ENCODE data around the gene RND1. TPM values are rescaled to one million over a fixed set of nuclear protein-coding genes. Genes with fewer than 3 reads are reported as not detected.

The RND1 gene
- total and polyA plus RNA-seq, 2 of the 13 experiments (the other 11 are each of a cell fraction or from before 2014, with no cell fraction given), result 1.8 to 1.9 TPM

GRCh38 chr12:48910196-48910595 is 44.5 kb upstream of the RND1 start (continued):
- TF ChIP-seq ZEB1 (IDR thresholded peaks at IDR 0.05; ENCODE audit: insufficient replicate concordance, low read depth) (no peak), TOPORS (CRISPR knock-in tag; IDR thresholded peaks at IDR 0.05) (no peak), SSRP1 (CRISPR knock-in tag; IDR thresholded peaks at IDR 0.05) (peak; percentile 88), FOSL1 (CRISPR knock-in tag; IDR thresholded peaks at IDR 0.05; ENCODE audit: borderline replicate concordance) (peak; percentile 39; the same call in 1 of the 2 replicates), ZNF3 (CRISPR knock-in tag; IDR thresholded peaks at IDR 0.05) (no peak), ZNF674 (CRISPR knock-in tag; IDR thresholded peaks at IDR 0.05; ENCODE audit: low read depth) (no peak), IRX3 (CRISPR knock-in tag; IDR thresholded peaks at IDR 0.05; ENCODE audit: borderline replicate concordance, low read depth) (no peak), ZBTB37 (CRISPR knock-in tag; IDR thresholded peaks at IDR 0.05) (no peak), NFIB (CRISPR knock-in tag; IDR thresholded peaks at IDR 0.05; ENCODE audit: borderline replicate concordance) (no peak), ZNF574 (CRISPR knock-in tag; IDR thresholded peaks at IDR 0.05) (no peak), ATF3 (CRISPR knock-in tag; IDR thresholded peaks at IDR 0.05) (no peak), GATAD2A (CRISPR knock-in tag; IDR thresholded peaks at IDR 0.05) (peak; percentile 97), ZNF704 (CRISPR knock-in tag; IDR thresholded peaks at IDR 0.05; ENCODE audit: borderline replicate concordance) (no peak), ZBTB42 (CRISPR knock-in tag; IDR thresholded peaks at IDR 0.05) (no peak), HNRNPL (IDR thresholded peaks at IDR 0.05; ENCODE audit: low read depth, low read length) (no peak), MTF1 (CRISPR knock-in tag; IDR thresholded peaks at IDR 0.05) (no peak), CSRNP1 (CRISPR knock-in tag; IDR thresholded peaks at IDR 0.05) (peak; percentile 49; the same call in 1 of the 2 replicates)
- TF ChIP-seq, protein P1, sequence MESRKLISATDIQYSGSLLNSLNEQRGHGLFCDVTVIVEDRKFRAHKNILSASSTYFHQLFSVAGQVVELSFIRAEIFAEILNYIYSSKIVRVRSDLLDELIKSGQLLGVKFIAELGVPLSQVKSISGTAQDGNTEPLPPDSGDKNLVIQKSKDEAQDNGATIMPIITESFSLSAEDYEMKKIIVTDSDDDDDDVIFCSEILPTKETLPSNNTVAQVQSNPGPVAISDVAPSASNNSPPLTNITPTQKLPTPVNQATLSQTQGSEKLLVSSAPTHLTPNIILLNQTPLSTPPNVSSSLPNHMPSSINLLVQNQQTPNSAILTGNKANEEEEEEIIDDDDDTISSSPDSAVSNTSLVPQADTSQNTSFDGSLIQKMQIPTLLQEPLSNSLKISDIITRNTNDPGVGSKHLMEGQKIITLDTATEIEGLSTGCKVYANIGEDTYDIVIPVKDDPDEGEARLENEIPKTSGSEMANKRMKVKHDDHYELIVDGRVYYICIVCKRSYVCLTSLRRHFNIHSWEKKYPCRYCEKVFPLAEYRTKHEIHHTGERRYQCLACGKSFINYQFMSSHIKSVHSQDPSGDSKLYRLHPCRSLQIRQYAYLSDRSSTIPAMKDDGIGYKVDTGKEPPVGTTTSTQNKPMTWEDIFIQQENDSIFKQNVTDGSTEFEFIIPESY (CRISPR knock-in tag; IDR thresholded peaks at IDR 0.05), result no peak
- TF ChIP-seq, protein P2, sequence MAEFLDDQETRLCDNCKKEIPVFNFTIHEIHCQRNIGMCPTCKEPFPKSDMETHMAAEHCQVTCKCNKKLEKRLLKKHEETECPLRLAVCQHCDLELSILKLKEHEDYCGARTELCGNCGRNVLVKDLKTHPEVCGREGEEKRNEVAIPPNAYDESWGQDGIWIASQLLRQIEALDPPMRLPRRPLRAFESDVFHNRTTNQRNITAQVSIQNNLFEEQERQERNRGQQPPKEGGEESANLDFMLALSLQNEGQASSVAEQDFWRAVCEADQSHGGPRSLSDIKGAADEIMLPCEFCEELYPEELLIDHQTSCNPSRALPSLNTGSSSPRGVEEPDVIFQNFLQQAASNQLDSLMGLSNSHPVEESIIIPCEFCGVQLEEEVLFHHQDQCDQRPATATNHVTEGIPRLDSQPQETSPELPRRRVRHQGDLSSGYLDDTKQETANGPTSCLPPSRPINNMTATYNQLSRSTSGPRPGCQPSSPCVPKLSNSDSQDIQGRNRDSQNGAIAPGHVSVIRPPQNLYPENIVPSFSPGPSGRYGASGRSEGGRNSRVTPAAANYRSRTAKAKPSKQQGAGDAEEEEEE (CRISPR knock-in tag; IDR thresholded peaks at IDR 0.05; ENCODE audit: borderline replicate concordance), result no peak

All from HepG2 (cell line).